ENCODE data around the gene SDHAF2.

The SDHAF2 gene

DNA sequence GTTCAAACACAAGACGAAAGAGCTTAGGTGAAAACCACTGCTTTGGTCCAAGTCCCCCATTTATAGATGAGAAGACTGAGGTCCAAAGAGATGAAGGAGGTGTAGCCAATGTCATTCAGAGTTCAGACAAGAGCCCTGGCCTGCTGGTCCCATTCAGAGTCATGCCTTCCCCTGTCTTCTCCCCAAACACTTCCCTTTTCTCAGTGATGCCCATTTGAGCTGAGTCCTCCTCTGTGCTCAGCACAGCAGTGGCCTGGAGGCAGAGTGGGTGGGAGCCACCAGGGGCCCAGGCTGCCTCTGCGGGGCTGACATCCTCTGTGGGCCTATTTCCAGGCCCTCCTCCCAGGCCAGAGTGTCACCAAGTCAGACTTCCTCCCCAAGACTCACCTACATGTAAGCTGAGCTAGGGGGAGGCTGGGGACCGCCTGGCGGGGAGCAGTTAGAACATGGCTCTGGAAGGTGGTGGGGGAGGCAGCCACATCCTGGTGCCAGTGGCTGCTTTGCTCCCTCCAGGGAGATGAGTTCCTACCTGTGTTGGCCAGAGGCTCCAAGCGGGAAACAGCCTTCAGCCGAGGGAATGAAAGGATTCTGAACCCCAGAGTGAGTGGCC is 56.2 kb downstream of the SDHAF2 start:
- Histone ChIP-seq H3K4me1 (ENCODE audit: control insufficient read depth, insufficient read depth, low read length) (peaks cover 13% of the 10 kb centered on the region), H3K4me3 (ENCODE audit: low read length) (no peak overlapping the region), H3K27me3 (ENCODE audit: control insufficient read depth, insufficient read depth, low read length) (no peaks in the 10 kb centered on the region), H3K27ac (ENCODE audit: low read length) (no peak overlapping the region), H3K36me3 (ENCODE audit: control insufficient read depth, insufficient read depth, low read length) (no peaks in the 10 kb centered on the region), H3K9me3 (ENCODE audit: control insufficient read depth, insufficient read depth, low read length) (no peaks in the 10 kb centered on the region)
- WGBS (ENCODE audit: insufficient coverage, insufficient read length) = no CpG with 5 or more reads among the region's 6 CpGs
- DNase-seq (ENCODE audit: low read depth, low spot score) = no peak

GRCh38 chr11:61486779-61487178 is 56.9 kb downstream of the SDHAF2 start:
- no peaks in the 10 kb centered on the region for H3K27me3 ChIP-seq (ENCODE audit: control insufficient read depth, insufficient read depth, low read length)
- peaks cover 12% of the 10 kb centered on the region for H3K4me1 ChIP-seq (ENCODE audit: control insufficient read depth, insufficient read depth, low read length)
- WGBS (ENCODE audit: insufficient coverage, insufficient read length) = no CpG with 5 or more reads among the region's 5 CpGs
- H3K36me3 ChIP-seq (ENCODE audit: control insufficient read depth, insufficient read depth, low read length) = no peaks in the 10 kb centered on the region
- no peaks in the 10 kb centered on the region for H3K9me3 ChIP-seq (ENCODE audit: control insufficient read depth, insufficient read depth, low read length)
- no peak overlapping the region for H3K27ac ChIP-seq (ENCODE audit: low read length)
- H3K4me3 ChIP-seq (ENCODE audit: low read length) = no peak overlapping the region
- DNase-seq (ENCODE audit: low read depth, low spot score) = no peak

DNA sequence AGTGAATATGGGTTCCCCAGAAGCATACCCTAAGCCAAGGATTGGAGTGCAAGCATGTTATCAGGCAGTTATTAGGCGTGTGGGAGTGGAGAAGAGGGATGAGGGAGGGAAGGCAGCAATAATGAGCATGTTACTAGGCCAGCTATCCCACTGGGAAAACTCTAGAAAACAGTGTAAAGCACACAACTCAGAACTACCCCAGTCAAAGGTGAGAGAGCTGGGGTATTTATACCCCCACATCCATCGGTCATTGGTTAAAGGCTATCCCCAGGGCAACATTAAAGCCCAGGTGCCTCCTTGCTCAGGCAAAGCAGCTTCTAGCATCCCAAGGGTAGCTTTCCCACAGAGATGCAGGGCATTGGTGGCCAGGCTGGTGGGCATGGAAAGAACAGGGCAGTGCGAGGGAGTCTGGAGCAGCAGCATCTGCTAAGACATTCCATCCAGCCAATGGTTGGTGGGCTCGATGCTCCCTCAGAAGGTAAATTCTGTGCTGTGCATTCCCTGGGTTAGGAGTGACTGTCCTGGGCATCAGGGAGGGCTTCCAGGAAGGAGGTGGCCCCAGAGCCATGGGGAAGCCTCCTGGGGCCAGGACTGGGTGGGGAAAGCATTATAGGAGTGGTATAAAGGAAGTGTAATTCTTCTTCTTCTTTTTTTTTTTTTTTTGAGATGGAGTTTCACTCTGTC is 57.6 kb downstream of the SDHAF2 start:
- no peaks in the 10 kb centered on the region for H3K9me3 ChIP-seq (ENCODE audit: control insufficient read depth, insufficient read depth, low read length)
- no peak overlapping the region for H3K4me3 ChIP-seq (ENCODE audit: low read length)
- no peak for DNase-seq (ENCODE audit: low read depth, low spot score)
- H3K36me3 ChIP-seq (ENCODE audit: control insufficient read depth, insufficient read depth, low read length) = no peaks in the 10 kb centered on the region
- H3K4me1 ChIP-seq (ENCODE audit: control insufficient read depth, insufficient read depth, low read length) = peaks cover 10% of the 10 kb centered on the region
- H3K27ac ChIP-seq (ENCODE audit: low read length) = no peak overlapping the region
- WGBS (ENCODE audit: insufficient coverage, insufficient read length) = no CpG with 5 or more reads among the region's 4 CpGs
- no peaks in the 10 kb centered on the region for H3K27me3 ChIP-seq (ENCODE audit: control insufficient read depth, insufficient read depth, low read length)

- H3K27me3 ChIP-seq (ENCODE audit: control insufficient read depth, insufficient read depth, low read length) = no peaks in the 10 kb centered on the region
- H3K9me3 ChIP-seq (ENCODE audit: control insufficient read depth, insufficient read depth, low read length) = no peaks in the 10 kb centered on the region
- DNase-seq (ENCODE audit: low read depth, low spot score) = no peak
- H3K4me1 ChIP-seq (ENCODE audit: control insufficient read depth, insufficient read depth, low read length) = peaks cover 7% of the 10 kb centered on the region
- H3K36me3 ChIP-seq (ENCODE audit: control insufficient read depth, insufficient read depth, low read length) = no peaks in the 10 kb centered on the region
- H3K4me3 ChIP-seq (ENCODE audit: low read length) = no peak overlapping the region
- no peak overlapping the region for H3K27ac ChIP-seq (ENCODE audit: low read length)
- no CpG with 5 or more reads among the region's 19 CpGs for WGBS (ENCODE audit: insufficient coverage, insufficient read length)
Measured at GRCh38 chr11:61488651-61489291, 58.8 kb downstream of the SDHAF2 start.

- WGBS (ENCODE audit: insufficient coverage, insufficient read length) = no CpG with 5 or more reads among the region's 13 CpGs
- no peaks in the 10 kb centered on the region for H3K27me3 ChIP-seq (ENCODE audit: control insufficient read depth, insufficient read depth, low read length)
- no peaks in the 10 kb centered on the region for H3K9me3 ChIP-seq (ENCODE audit: control insufficient read depth, insufficient read depth, low read length)
- no peaks in the 10 kb centered on the region for H3K36me3 ChIP-seq (ENCODE audit: control insufficient read depth, insufficient read depth, low read length)
- peaks cover 7% of the 10 kb centered on the region for H3K4me1 ChIP-seq (ENCODE audit: control insufficient read depth, insufficient read depth, low read length)
- no peak overlapping the region for H3K27ac ChIP-seq (ENCODE audit: low read length)
- no peak for DNase-seq (ENCODE audit: low read depth, low spot score)
- H3K4me3 ChIP-seq (ENCODE audit: low read length) = no peak overlapping the region
Measured at GRCh38 chr11:61489833-61490721, 60.2 kb downstream of the SDHAF2 start.

GRCh38 chr11:61491736-61492395 is 61.9 kb downstream of the SDHAF2 start:
- Histone ChIP-seq H3K4me3 (ENCODE audit: low read length) (no peak overlapping the region), H3K4me1 (ENCODE audit: control insufficient read depth, insufficient read depth, low read length) (peaks cover 7% of the 10 kb centered on the region), H3K27ac (ENCODE audit: low read length) (no peak overlapping the region), H3K9me3 (ENCODE audit: control insufficient read depth, insufficient read depth, low read length) (no peaks in the 10 kb centered on the region), H3K36me3 (ENCODE audit: control insufficient read depth, insufficient read depth, low read length) (no peaks in the 10 kb centered on the region), H3K27me3 (ENCODE audit: control insufficient read depth, insufficient read depth, low read length) (no peaks in the 10 kb centered on the region)
- no CpG with 5 or more reads among the region's 12 CpGs for WGBS (ENCODE audit: insufficient coverage, insufficient read length)
- no peak for DNase-seq (ENCODE audit: low read depth, low spot score)

DNA sequence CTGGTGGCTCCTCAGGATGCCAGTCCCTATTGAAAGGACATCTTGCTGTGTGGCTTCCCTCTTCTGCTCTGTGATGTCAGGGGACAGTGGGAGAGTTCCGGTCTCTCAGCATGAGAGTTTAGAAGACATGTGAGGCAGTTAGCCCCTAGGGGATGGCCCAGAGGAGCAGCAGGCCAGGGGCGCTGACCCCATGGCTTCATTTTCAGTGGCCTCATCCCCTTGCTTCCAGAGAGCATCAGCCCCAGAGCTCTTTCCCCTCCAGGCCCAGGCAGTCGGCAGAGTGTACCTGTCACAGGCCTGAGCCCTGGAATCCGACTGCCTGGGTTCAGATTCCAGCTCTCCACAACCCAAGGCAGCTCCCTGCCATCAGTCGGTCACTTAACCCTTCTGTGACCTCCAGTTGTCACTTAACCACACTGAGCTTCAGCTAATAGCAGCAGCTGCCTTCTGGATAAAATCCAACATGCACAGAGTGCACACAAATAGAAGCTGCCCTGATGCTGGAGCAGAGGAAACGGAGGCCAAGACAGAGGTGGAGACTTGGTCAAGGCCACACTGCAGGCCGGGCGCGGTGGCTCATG is 64.5 kb downstream of the SDHAF2 start:
- WGBS (ENCODE audit: insufficient coverage, insufficient read length) = no CpG with 5 or more reads among the region's 9 CpGs
- H3K4me3 ChIP-seq (ENCODE audit: low read length) = no peak overlapping the region

DNA sequence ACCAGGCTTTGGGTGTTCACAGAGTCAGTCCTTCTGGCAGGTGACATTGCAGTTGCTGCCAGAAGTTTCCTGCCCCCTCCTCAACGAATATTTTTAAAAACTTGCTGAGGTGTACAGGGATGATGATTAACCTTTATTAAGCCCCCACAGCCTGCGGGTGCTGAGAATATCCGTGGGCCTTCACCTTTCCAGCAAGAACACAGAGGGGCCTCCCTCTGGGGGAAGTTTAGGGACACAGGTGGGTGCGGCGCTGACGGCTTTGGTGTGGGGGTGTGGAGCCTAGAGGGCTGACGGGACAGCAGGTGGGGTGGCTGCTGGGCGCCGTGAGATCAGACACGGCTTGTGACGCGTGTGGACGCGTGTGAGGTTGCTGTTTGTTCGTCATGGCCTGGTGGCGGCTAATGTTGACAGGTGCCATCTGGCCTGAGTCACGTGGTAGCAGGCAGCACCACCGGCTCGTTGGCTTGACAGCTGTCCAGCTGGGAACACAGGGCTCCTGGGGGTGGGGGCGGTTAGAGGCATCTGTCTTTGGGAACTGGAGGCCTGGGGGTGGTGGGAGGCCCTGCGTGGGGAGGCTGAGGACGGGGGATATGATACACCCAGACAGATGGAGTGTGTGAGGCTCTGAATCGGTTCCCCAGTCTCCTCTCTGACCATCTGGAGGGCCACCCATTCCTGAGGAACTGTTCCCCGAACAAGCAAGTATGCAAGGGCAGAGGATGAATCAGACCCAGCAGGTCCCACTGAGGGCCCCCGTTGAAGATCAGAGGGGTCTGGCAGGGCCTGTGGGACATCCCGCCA is 66.1 kb downstream of the SDHAF2 start:
- no peak for DNase-seq (ENCODE audit: low read depth, low spot score)

More for the DNA sequence above, 64.5 kb downstream of the SDHAF2 start:
- Histone ChIP-seq H3K4me1 (ENCODE audit: control insufficient read depth, insufficient read depth, low read length) (peaks cover 2% of the 10 kb centered on the region; the same call in 1 of the 2 replicates), H3K27me3 (ENCODE audit: control insufficient read depth, insufficient read depth, low read length) (no peaks in the 10 kb centered on the region), H3K36me3 (ENCODE audit: control insufficient read depth, insufficient read depth, low read length) (no peaks in the 10 kb centered on the region), H3K27ac (ENCODE audit: low read length) (no peak overlapping the region), H3K9me3 (ENCODE audit: control insufficient read depth, insufficient read depth, low read length) (no peaks in the 10 kb centered on the region)
- DNase-seq (ENCODE audit: low read depth, low spot score) = no peak

More for the DNA sequence above, 66.1 kb downstream of the SDHAF2 start:
- no peaks in the 10 kb centered on the region for H3K9me3 ChIP-seq (ENCODE audit: control insufficient read depth, insufficient read depth, low read length)
- no peaks in the 10 kb centered on the region for H3K27me3 ChIP-seq (ENCODE audit: control insufficient read depth, insufficient read depth, low read length)
- WGBS (ENCODE audit: insufficient coverage, insufficient read length) = no CpG with 5 or more reads among the region's 26 CpGs
- no peaks in the 10 kb centered on the region for H3K36me3 ChIP-seq (ENCODE audit: control insufficient read depth, insufficient read depth, low read length)
- H3K4me3 ChIP-seq (ENCODE audit: low read length) = no peak overlapping the region
- no peak overlapping the region for H3K27ac ChIP-seq (ENCODE audit: low read length)
- H3K4me1 ChIP-seq (ENCODE audit: control insufficient read depth, insufficient read depth, low read length) = peaks cover 4% of the 10 kb centered on the region
